Measurements from ENCODE around the gene NR4A3. TPM values are rescaled to one million over a fixed set of nuclear protein-coding genes. Genes with fewer than 3 reads are reported as not detected.

The NR4A3 gene
- total RNA-seq, 4 donors from 2014 or later = 2.9 to 8.8 (median 4.5) TPM

GRCh38 chr9:99867968-99868367 is 46.3 kb downstream of the NR4A3 start:
- TF ChIP-seq CTCF (IDR thresholded peaks at IDR 0.05; ENCODE audit: low read depth) = no peak

- no peak for TF ChIP-seq CTCF (IDR thresholded peaks at IDR 0.05; ENCODE audit: low read depth)
These were observed 47.2 kb downstream of the NR4A3 start for GRCh38 chr9:99868845-99869244.

GRCh38 chr9:99870126-99870525 is 48.4 kb downstream of the NR4A3 start:
- no peak for TF ChIP-seq CTCF (IDR thresholded peaks at IDR 0.05; ENCODE audit: low read depth)

- no peak for TF ChIP-seq CTCF (IDR thresholded peaks at IDR 0.05; ENCODE audit: low read depth)
These were observed 51.8 kb downstream of the NR4A3 start for GRCh38 chr9:99873531-99873930.

GRCh38 chr9:99873943-99874584 is 52.4 kb downstream of the NR4A3 start:
- TF ChIP-seq CTCF (IDR thresholded peaks at IDR 0.05; ENCODE audit: low read depth) = no peak

GRCh38 chr9:99876190-99876589 is 54.5 kb downstream of the NR4A3 start:
- no peak for TF ChIP-seq CTCF (IDR thresholded peaks at IDR 0.05; ENCODE audit: low read depth)

GRCh38 chr9:99878651-99879050 is 57.0 kb downstream of the NR4A3 start:
- no peak for TF ChIP-seq CTCF (IDR thresholded peaks at IDR 0.05; ENCODE audit: low read depth)

Data from subcutaneous adipose tissue (tissue), 4 donors.